Stimulated activated CD8-positive, alpha-beta memory T cell treated with anti-CD3 and anti-CD28 coated beads, Interleukin-12 subunit alpha, Interleukin-12 subunit beta, amount 100 ng/mL, for 24 hours (primary cell): ENCODE measurements around the gene ID2.
"Not testable (repeated sequence)": the region's sequence is repeated elsewhere in the genome, so short reads cannot be mapped to it uniquely, and the experiment has no call there.

Source experiments
- DNase-seq: peaks from one replicate; pipeline ENCODE4 v3.0.0-alpha.2; 2020; ENCODE audit errors: extremely low read depth

The ID2 gene

GRCh38 chr2:8684878-8685696 lies 3.2 kb downstream of the ID2 start:
- DNase-seq = no peak

DNA sequence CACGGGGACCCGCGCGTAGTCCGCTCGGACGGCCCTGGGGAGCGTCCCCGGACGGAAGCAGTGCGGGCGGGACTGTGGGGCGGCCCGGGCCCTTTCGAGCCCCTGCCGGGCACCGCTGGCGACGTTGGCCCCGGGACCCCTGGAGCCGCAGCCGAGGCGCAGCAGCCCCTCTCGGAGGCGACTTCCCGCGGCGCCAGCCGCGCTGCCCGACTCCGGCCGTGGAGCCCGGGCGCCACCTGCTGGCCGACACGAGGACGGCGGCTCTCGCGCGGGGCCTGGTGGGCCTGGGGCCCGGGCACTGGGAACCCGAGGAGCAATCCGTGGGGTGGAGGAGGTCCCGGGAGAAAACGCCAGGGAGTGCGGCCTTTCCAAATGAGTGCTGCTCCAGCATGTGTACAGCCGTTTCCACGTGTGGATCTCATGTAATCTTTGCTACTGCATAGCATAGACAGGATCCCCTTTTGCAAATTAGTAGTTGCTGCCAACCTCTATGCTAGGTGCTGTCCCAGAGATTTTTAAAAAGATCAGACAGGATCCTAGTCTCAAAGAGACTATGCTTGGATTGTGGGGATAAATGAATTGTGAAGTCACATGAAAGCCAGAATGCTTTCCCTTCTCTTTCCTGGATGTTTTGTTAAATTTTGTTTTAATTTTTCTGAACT lies 4.0 kb downstream of the ID2 start:
- no peak for DNase-seq

GRCh38 chr2:8691859-8692437 lies 10.1 kb downstream of the ID2 start:
- DNase-seq = no peak

- DNase-seq = no peak
These were observed 10.9 kb downstream of the ID2 start for GRCh38 chr2:8692783-8693156.

DNA sequence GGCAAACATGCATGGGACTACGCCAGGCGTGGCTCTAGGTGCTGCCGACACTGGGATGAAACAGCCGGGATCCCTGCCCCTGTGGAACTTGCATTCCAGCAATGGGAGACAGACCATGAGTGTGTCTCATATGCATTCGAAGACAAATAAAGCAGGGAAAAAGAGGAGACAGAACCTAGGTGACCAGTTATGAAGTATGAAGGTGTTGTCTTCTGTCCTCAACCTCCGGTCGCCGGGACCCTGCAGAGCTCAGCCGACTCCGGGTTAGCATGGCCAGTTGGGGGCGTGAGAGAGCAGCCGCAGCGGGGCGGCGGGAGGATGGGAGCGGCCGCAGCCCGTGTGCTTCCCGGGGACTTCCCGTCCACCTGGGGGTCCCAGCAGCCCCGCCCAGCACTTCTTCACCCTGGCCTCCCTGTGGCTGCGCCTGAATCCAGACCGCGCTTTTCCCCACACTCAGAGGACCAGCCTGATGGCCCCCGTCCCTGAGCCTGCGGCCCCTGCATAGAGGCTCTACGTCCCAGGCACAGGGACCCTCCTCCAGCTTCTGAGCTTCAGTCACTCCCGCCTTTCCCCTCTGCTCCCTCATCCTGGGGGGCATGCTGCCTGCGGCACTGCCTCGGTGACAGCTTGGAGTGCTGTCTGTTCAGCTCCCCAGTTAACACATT lies 11.4 kb downstream of the ID2 start:
- DNase-seq = no peak

- DNase-seq = no peak
These were observed 12.9 kb downstream of the ID2 start for GRCh38 chr2:8694737-8695136.

- DNase-seq = no peak
These were observed 15.3 kb downstream of the ID2 start for GRCh38 chr2:8697190-8697589.

GRCh38 chr2:8699839-8700238 lies 18.0 kb downstream of the ID2 start:
- DNase-seq = no peak

GRCh38 chr2:8701681-8702379 lies 20.0 kb downstream of the ID2 start:
- no peak for DNase-seq

- DNase-seq = no peak
These were observed 23.1 kb downstream of the ID2 start for GRCh38 chr2:8704906-8705305.

- no peak for DNase-seq
These were observed 27.8 kb downstream of the ID2 start for GRCh38 chr2:8709611-8710010.

DNA sequence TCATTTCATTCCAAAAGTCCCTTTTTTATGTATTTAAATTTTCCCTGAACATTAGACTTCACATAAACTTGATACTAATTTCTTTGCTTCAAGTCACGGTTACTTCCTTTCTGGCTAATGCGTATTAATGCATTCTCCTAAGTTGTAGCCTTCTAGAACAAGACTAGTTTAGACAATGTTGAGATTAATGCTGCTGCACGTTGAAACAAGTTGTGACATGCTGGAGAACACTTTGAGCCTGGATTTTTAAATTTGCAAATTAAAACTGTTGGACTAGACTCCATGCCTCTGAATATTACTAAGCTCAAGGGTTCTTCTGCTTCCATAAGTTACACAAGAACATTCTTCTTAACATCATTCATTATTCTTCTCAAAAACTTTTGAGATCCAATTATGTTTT lies 29.1 kb downstream of the ID2 start:
- no peak for DNase-seq

GRCh38 chr2:8714283-8714682 lies 32.4 kb downstream of the ID2 start:
- no peak for DNase-seq

- no peak for DNase-seq
These were observed 33.1 kb downstream of the ID2 start for GRCh38 chr2:8714971-8715370.

DNA sequence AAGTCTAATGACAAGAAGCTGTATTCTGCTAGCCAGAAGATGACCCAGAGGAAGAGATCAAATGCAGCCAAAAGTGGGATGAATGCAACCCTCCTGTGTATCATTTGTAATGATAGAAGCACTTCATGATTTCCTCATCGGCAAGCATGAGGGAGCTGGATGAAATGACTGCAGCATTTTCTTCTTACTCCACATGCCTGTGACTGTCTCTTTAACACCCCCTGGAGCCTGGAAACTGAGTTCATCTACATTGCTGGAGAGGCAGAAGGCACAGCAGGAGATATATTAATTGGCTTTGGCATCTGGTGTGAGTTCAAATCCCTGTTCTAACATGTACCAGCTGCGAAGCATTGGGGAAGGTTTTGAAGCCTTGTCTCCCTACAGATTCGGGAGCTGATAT lies 37.7 kb downstream of the ID2 start:
- no peak for DNase-seq

DNA sequence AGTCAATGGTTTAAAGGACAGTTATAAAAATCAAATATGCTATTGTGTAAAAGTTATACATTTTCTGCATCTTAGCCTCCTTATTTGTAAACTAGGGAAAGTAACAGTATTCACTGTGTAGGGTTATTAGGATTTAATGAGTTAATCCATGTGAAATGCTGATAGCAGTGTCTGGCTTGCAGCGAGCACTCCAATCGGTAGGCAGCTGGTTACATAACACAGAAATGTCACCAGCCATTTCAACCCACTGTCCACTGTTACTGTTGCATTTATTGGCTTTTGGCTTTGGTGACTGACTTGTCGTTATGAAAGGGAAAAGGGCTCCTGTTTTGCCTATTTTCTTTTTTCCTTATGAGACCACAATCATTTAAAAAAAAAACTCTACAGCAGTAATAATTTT lies 38.9 kb downstream of the ID2 start:
- DNase-seq = no peak

GRCh38 chr2:8721410-8721809 lies 39.6 kb downstream of the ID2 start:
- no peak for DNase-seq

DNA sequence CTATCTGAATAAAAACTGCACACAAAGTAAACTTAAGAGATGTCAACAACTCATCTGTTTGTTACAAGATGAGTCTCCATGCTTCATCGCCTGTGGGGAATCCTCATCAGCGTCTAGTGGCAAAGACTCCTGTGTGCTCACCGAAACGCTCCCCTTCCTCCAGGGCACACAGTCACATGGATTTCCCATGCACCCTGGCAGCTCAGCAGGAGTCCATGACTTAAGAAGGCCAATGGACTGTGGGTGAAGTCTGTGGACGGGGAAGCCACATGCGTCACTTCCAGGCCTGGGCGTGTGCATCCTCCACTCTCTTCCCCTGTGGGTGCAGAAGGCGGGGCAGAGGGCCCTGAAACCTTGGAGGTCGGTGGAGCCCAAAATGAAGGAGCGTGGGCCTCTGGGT lies 41.1 kb downstream of the ID2 start:
- no peak for DNase-seq

DNA sequence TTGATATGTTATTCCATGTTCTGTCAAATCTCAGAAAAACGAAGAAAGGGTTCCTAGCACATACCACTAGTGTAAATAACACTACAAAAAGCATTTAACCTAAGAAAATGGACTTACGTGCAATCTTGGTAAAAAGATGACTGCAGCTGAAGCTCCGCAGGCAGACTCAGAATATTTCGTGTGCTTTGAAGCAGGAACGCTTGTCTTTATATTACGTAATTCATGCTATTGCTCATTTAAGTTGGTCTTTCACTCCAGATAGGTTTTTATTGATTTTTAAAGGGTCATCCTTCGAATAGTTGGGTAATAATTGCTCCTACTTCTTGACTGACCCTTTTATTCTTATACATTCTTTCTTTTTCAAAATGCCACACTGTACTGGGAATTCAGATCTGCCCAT lies 44.0 kb downstream of the ID2 start:
- DNase-seq = no peak

GRCh38 chr2:8728305-8729015 lies 46.6 kb downstream of the ID2 start:
- DNase-seq = no peak

- not testable (repeated sequence) for DNase-seq
These were observed 47.2 kb downstream of the ID2 start for GRCh38 chr2:8729101-8729500.
